A549 treated with dexamethasone at 1 μM for 4 hours (cell line): ENCODE data around the gene YWHAH. TPM values are rescaled to one million over a fixed set of nuclear protein-coding genes. Genes with fewer than 3 reads are reported as not detected.

ENCODE experiments used
- total RNA-seq: library from RNA; stranded (reverse); fragments of 200-300 nt; extraction: Qiagen RNA extraction; gene quantifications from 5 replicates; pipeline ENCODE4 v1.2.3, GENCODE V29; 2022

The YWHAH gene
- 118 to 156 TPM (median 150 TPM) in 5 replicates for total RNA-seq

GRCh38 chr22:31943978-31944699 is at the start of gene YWHAH:
YWHAH (plus strand) TSS chr22:31944535; CDS start chr22:31944734, 199 bp downstream.

Other genes with a start within 250 kb of the YWHAH start
- gene PRR14L, start 194.4 kb upstream of the YWHAH start, total RNA-seq, result 6.1 to 9.7 TPM (median 8.1 TPM) in 5 replicates
- gene DEPDC5, start 190.5 kb upstream of the YWHAH start, total RNA-seq, result 2.4 to 6.0 TPM (median 4.9 TPM) in 5 replicates
- gene SLC5A1, start 98.7 kb downstream of the YWHAH start, total RNA-seq, result 0.02 to 0.11 TPM (median 0.07 TPM) in 5 replicates
- gene C22orf42, start 214.8 kb downstream of the YWHAH start, total RNA-seq, result not detected in 5 replicates